OCI-LY7 (cell line): ENCODE data around the gene HPSE.

Experiments
- CTCF ChIP-seq: fragments of 200-600 bp; sonication (generic); conservative IDR thresholded peaks from 2 replicates; pipeline ENCODE4 v1.5.1; 2014; ENCODE audit warnings: mild to moderate bottlenecking, antibody characterized with exemption, low read length, moderate library complexity, mixed read lengths
- EZH2phosphoT487 ChIP-seq: fragments of 200-600 bp; sonication (generic); IDR thresholded peaks from 2 replicates; pipeline ENCODE4 v1.6.1; 2018; ENCODE audit warnings: low read depth, borderline replicate concordance, mild to moderate bottlenecking, mixed run types, antibody characterized with exemption, low read length, moderate library complexity, mixed read lengths

GRCh38 chr4:83272900-83273299, 61.7 kb downstream of the HPSE start:
- TF ChIP-seq CTCF, result no peak
- no peak for TF ChIP-seq EZH2phosphoT487
